Measurements from ENCODE around the gene BCO2.
"Not testable (repeated sequence)": the region's sequence is repeated elsewhere in the genome, so short reads cannot be mapped to it uniquely, and the experiment has no call there.

The BCO2 gene

GRCh38 chr11:112167145-112167544 lies 8.2 kb upstream of the BCO2 start, which contains the start of gene TEX12:
Gene TEX12, plus strand, starts transcription at chr11:112167372. Its CDS starts 1,897 bp downstream, at chr11:112169269.
- DNase-seq: no peak

DNA sequence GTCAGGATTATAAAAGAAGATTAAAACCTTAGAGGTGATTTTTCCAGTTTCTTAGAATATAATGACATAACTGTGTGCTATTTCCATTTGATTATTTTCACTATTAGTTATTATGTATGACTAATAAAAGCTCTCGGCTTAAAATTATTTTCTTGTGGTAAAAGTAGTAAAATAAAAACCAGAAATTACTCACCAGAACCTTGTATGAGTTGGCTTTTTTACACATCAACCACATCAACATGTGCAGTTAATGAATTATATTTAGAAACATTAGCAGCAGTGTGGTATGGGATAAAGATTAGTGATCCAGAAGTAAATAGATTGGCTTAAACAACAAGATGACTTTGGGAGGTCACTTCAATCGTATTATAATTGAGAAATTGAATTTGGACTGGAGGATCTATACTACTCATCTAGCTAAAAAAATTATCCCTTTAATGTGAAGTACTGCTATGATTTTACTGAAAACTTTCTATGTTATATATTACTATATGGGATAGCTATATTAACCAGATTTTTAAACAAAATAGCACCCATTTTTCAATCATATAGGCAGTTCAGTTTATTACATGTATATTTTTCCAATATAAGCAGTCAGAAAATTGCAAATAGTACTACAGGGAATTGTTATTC lies 2.8 kb upstream of the BCO2 start:
- no peak for DNase-seq

- DNase-seq: no peak
Measured at GRCh38 chr11:112173152-112173551, 2.2 kb upstream of the BCO2 start.

- no peak for DNase-seq
Measured at GRCh38 chr11:112175599-112175952, 264 bp downstream of the BCO2 start.

DNA sequence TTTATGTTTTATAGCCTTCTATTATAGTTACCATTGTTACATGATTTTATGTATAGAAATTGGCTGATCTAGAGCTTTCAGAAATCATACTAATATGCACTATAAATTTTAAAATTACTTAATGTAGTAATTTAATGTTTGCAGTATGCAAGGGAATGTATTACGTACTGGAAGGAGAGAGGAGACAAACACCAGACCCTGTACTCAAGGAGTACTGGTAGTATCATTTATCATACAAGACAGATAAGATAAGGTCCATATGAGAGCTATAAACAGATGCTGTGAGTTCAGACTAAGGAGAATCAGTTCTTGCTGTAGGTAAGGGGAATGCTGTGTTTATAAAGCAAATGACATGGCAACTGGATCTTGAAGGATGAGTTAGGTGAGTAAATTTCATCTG lies 765 bp downstream of the BCO2 start:
- DNase-seq: no peak

- DNase-seq: no peak
Measured at GRCh38 chr11:112177589-112177988, 2.3 kb downstream of the BCO2 start.

- DNase-seq: no peak
Measured at GRCh38 chr11:112178428-112178827, 3.1 kb downstream of the BCO2 start.

DNA sequence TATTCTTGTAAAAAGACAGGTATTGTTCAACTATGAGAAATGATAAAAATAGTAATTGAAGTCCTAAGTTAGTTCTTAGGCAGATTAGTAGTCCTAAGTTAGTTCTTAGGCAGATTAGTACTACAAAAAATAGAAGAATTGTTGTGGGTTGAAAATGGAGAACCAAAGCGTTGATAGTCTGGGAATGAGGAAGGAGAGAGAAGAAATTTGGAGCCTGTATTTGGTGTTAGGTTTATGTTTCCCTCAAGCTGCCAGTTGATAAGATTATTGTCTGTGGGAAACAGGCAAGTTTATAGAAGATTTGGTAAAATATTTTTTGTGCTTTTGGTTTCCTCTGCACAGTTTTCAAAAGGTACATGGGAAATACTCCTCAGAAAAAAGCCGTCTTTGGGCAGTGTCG lies 3.6 kb downstream of the BCO2 start:
- DNase-seq: no peak

DNA sequence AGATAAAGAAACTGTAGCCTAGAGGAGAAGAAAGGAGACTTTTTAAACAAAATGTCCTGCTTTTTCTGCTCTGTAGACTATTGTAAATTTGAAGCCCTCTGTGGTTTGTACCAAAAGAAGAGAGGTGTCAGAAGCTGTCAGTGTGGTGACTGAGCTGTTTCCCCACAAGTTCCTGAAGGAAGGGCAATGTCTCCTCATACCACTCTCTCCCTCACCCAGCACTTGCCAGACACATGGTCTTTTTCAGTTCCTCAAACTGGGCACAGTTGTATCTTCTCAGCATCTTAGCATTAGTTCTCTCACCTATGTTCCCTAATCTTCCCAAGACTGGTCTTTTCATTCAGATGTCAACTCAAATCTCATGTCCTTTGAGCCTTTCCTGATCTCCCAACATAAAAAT lies 4.3 kb downstream of the BCO2 start:
- no peak for DNase-seq

DNA sequence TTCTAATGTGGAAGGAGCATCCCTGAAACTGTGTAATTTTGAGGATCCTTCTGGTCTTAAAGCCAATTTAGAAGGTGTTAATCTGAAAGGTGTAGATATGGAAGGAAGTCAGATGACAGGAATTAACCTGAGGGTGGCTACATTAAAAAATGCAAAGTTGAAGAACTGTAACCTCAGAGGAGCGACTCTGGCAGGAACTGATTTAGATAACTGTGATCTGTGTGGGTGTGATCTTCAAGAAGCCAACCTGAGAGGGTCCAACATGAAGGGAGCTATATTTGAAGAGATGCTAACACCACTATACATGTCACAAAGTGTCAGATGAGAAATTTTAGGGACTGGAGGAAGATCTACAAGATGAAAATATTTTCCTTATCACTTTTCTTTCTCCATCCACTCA lies 7.6 kb downstream of the BCO2 start:
- no peak for DNase-seq

GRCh38 chr11:112185883-112186282 lies 10.6 kb downstream of the BCO2 start:
- no peak for DNase-seq

GRCh38 chr11:112186304-112186703 lies 11.0 kb downstream of the BCO2 start:
- DNase-seq: no peak

- not testable (repeated sequence) for DNase-seq
Measured at GRCh38 chr11:112195113-112195512, 19.8 kb downstream of the BCO2 start.

GRCh38 chr11:112195951-112196351 lies 20.6 kb downstream of the BCO2 start:
- no peak for DNase-seq

- DNase-seq: no peak
Measured at GRCh38 chr11:112196519-112197087, 21.3 kb downstream of the BCO2 start.

GRCh38 chr11:112199101-112199500 lies 23.8 kb downstream of the BCO2 start:
- not testable (repeated sequence) for DNase-seq

DNA sequence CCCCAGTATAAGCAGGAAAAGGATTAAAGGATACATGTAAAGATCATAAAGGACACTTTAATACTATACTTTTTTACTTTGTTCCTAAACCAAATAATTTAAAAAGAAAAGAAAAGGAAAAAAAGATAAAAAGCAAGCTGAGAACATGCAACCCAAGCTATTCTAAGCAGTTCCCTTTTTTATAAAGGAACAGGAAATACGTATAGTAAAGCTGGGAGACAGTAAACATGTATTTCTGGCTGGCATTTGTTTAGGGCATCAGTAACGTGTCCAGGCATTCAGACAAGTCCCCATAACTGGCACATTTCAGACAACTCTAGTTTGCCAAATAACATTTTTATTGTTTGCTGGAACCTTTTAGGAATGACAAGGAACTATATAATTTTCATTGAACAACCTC lies 24.9 kb downstream of the BCO2 start:
- no peak for DNase-seq

- DNase-seq: no peak
Measured at GRCh38 chr11:112206071-112206470, 30.8 kb downstream of the BCO2 start.

GRCh38 chr11:112210890-112211289 lies 35.6 kb downstream of the BCO2 start:
- no peak for DNase-seq

- no peak for DNase-seq
Measured at GRCh38 chr11:112211536-112211935, 36.2 kb downstream of the BCO2 start.

- no peak for DNase-seq
Measured at GRCh38 chr11:112212290-112212689, 37.0 kb downstream of the BCO2 start.

- no peak for DNase-seq
Measured at GRCh38 chr11:112212710-112213109, 37.4 kb downstream of the BCO2 start.

DNA sequence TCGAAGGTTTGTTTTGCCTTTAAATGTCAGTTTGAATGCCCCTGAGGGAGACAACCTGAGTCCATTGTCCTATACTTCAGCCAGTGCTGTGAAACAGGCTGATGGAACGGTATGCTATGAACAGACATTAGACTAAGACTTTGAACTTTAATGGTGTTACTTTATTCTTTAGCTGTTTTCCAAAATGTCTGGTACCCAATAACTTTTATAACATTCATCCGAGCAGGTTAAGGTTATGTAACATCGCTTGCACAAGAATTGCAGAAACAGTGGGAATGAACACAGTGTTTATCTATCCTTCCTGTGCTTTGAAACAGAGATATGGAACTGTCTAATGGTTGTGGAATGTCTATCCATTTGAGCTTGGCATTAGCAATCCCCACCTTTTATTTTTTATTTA lies 38.4 kb downstream of the BCO2 start:
- no peak for DNase-seq

- DNase-seq: no peak
Measured at GRCh38 chr11:112215621-112216020, 40.3 kb downstream of the BCO2 start.

GRCh38 chr11:112216561-112217105 lies 41.3 kb downstream of the BCO2 start:
- DNase-seq: no peak

Data from activated CD8-positive, alpha-beta memory T cell treated with anti-CD3 and anti-CD28 coated beads for 24 hours (primary cell).